ENCODE measurements around the gene BCR. TPM values are rescaled to one million over a fixed set of nuclear protein-coding genes. Genes with fewer than 3 reads are reported as not detected.

The BCR gene
- polyA plus RNA-seq, 4 donors = 31.9 to 63.5 (median 50.2) TPM

DNA sequence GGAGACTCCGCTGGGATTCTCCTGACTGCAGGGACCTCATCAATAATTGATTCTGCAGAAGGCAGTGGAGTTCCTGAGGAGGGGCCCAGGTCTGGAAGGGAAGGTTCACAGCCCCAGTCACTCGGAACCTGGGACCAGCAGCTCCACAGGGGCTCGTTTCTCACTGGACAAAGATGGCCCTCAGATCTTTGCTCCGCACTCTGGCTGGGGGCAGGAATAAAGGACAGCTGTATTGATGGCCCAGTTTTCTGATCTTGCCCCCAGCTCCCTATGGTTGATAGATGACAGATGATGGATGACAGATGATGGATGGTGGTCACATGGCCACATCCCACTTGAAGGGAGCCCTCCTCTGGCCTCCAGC lies 11.3 kb upstream of the BCR start:
- no peak for DNase-seq (ENCODE audit: low read depth in 4 of 4, low spot score in 3 of 4)

DNA sequence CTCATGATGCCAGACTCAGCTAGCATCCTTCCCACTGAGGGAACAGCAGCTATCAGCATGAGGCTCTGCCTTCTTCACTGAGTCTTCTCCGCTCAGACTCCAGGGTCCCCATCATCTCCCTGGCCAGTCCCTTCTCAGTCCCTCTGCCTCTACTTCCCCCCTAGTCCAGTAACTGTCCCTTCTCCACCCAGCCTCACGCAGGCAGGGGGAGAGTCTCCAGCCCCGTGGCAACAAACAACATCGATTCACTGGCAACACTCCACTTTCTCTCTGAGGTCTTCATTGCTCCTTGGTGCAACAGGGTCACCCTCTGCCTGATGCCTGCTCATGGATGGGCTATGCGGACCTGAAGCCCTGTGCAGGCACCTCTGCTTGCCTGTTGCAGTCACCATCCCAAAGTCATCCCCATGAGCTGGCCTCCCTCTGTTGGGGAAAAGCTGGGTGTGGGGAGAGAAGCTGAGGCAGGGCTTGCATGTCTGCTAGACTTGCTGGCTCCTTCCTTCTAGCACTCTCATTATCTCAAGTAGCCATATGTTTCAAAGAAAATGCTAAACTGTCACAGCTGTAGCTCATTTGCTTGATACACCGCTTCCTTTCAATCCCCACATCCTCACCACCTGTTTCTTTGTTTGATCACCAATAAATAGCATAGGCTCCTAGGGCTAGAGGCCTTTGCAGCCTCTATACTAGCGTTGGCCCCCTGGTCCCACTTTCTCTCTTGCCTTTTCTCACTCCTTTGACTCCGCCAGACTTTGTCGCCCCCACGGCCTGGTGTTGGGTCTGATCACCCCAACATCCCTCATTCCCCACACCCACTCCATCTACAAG lies 4.3 kb upstream of the BCR start:
- DNase-seq (ENCODE audit: low read depth in 4 of 4, low spot score in 3 of 4) = no peak

DNA sequence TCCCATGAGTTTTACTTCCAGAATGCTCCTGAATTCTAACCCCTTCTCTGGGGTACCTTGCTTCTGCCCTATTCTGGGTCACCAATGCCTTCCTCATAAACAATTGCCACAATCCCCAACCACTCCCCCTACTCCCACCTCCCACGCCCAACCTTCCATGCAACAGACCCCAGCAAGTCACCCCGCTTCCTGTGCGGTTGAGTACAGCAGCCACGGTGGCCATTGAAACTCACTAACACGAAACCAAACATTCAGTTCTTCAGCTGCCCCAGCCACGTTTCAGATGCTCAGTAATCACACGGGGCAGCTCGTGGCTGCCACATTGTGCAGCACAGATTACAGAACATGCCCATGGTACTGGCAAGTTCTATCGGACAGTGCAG lies 3.7 kb upstream of the BCR start:
- DNase-seq (ENCODE audit: low read depth in 4 of 4, low spot score in 3 of 4) = no peak

DNA sequence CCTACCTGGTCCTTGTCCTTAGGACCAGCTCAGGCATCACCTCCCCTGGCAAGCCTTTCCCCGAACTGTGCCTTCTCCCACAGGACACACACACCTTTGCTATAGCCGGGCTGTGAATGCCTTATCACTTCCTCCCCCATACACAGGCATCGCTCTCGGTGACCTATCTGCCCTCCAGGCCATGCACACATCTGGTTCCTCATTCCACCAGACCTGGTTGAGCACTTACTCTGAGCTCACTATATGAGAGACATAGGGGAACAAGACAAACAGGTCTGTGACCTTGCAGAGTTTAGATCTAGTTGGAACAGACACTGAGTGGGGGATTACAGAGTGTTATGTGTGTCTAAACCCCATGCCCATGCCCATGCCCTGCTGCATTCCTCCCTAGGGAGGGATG lies 3.1 kb upstream of the BCR start:
- no peak for DNase-seq (ENCODE audit: low read depth in 4 of 4, low spot score in 3 of 4)

DNA sequence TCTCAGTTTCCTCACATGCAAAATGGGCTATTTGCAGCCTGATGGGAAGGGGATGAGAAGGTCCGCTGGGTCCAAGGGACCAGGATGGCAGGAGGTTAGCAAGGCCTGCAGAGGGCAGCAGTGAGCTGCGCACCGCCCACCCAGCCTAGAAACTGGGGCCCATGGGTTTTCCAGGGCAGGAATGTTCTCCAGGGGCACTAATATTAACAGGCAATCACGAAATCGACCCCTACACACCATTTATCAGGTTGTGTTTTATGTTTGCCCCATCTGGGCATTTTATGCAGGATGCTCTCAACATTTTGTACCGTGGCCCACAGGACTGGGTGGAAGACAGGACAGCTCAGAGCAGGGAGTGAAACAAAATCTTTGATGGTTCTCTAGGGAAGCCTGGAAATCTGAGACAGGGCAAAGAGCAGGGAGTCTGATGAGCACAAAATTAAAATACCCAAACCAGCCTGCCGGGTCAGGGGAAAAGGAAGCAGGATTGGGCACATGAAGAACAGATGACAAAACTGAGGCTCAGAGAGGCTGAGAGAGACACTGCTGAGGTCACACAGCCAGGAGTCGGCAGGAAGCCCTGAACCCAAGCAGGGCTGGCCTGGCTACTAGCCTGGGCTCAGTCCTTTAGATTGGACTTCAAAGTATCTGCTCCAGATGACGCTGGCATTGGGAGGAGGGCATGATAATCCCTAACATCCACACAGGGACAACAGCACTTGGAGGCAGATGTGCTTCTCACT lies 1.6 kb upstream of the BCR start:
- no peak for DNase-seq (ENCODE audit: low read depth in 4 of 4, low spot score in 3 of 4)

- no peak for DNase-seq (ENCODE audit: low read depth in 4 of 4, low spot score in 3 of 4)
Measured at GRCh38 chr22:23179381-23180299, 669 bp upstream of the BCR start.

GRCh38 chr22:23180893-23181720 lies 798 bp downstream of the BCR start:
- no peak for DNase-seq (ENCODE audit: low read depth in 4 of 4, low spot score in 3 of 4)

- no peak for DNase-seq (ENCODE audit: low read depth in 4 of 4, low spot score in 3 of 4)
Measured at GRCh38 chr22:23181721-23182308, 1.5 kb downstream of the BCR start.

- DNase-seq (ENCODE audit: low read depth in 4 of 4, low spot score in 3 of 4) = no peak
Measured at GRCh38 chr22:23182309-23183060, 2.2 kb downstream of the BCR start.

GRCh38 chr22:23183061-23183698 lies 2.9 kb downstream of the BCR start:
- no peak for DNase-seq (ENCODE audit: low read depth in 4 of 4, low spot score in 3 of 4)

DNA sequence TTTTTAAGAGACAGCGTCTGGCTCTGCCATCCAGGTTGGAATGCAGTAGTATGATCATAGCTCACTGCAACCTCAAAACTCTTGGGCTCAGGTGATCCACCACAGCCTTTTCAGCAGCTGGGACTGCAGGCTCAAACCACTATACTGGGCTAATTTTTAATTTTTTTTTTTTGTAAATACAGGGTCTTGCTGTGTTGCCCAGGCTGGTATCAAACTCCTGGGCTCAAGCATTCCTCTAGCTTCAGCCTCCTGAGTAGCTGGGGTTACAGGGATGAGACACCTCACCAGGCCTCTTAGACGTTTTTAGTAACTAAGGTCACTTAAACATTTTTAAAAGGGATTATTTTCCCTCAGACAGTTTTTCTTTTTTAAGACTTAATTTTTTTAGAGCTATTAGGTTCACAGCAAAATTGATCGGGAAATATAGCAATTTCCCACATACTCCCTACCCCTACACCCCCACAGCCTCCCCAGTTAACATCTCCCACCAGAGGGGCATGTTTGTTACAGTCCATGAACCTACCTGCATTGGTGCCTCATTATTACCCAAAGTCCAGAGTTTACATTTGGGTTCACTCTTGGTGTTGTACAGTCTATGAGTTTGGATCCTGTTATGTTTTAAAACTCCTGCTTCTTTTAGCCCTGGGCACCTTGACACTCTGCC lies 3.9 kb downstream of the BCR start:
- no peak for DNase-seq (ENCODE audit: low read depth in 4 of 4, low spot score in 3 of 4)

GRCh38 chr22:23184764-23185113 lies 4.4 kb downstream of the BCR start:
- DNase-seq (ENCODE audit: low read depth in 4 of 4, low spot score in 3 of 4) = no peak

- DNase-seq (ENCODE audit: low read depth in 4 of 4, low spot score in 3 of 4) = no peak
Measured at GRCh38 chr22:23187211-23187610, 6.9 kb downstream of the BCR start.

GRCh38 chr22:23187871-23188700 lies 7.8 kb downstream of the BCR start:
- DNase-seq (ENCODE audit: low read depth in 4 of 4, low spot score in 3 of 4) = no peak

DNA sequence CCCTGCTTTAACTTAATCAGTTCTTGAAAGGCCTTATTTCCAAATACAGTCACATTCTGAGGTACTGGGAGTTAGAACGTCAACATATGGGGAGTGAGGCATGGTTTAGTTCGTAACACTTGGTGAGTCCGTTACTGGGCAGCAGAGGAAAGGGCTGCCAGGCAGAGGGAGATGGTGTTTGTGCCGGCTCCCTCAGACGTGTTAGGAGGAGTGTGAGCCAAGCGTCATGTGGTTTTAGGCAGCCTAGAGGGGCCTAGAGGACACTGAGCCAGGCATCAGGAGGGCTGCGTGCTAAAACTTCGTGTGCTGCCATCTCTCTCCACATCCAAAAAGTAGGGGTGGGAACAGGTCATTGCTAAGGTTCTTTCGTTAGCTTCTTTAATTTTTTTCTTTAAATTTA lies 10.2 kb downstream of the BCR start:
- DNase-seq (ENCODE audit: low read depth in 4 of 4, low spot score in 3 of 4) = no peak

DNA sequence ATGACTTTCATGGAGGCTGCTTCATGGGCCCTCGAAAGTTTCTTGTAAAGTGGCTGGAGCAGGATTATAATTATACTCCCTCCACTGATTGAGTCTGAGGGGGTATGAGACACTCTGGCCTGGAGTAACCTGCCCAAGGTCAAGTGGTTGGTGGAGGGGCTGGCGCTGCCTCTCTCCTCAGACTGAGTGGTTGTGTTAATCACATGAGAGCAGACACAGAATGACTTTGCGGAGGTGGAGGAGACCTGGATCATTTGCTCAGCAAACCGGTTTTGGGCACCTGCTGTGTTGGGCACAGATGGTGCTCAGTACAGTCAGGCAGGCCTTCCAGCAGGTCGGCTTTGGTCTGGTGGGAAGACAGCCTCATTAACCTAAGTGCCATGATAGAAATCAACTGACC lies 11.8 kb downstream of the BCR start:
- no peak for DNase-seq (ENCODE audit: low read depth in 4 of 4, low spot score in 3 of 4)

- DNase-seq (ENCODE audit: low read depth in 4 of 4, low spot score in 3 of 4) = no peak
Measured at GRCh38 chr22:23192558-23192957, 12.2 kb downstream of the BCR start.

Data from left renal pelvis (tissue), 4 donors.